GM19397 (cell line): ENCODE results near the gene IRAK3.
"Not testable (repeated sequence)": the region's sequence is repeated elsewhere in the genome, so short reads cannot be mapped to it uniquely, and the experiment has no call there.

Experiments
- ATAC-seq: cut with Tn5 transposase; IDR thresholded peaks from one replicate; pipeline ENCODE4 v1.9.1; 2021; ENCODE audit warnings: mild to moderate bottlenecking, moderate library complexity; ENCODE audit not compliant: unreplicated experiment

IRAK3 gene

DNA sequence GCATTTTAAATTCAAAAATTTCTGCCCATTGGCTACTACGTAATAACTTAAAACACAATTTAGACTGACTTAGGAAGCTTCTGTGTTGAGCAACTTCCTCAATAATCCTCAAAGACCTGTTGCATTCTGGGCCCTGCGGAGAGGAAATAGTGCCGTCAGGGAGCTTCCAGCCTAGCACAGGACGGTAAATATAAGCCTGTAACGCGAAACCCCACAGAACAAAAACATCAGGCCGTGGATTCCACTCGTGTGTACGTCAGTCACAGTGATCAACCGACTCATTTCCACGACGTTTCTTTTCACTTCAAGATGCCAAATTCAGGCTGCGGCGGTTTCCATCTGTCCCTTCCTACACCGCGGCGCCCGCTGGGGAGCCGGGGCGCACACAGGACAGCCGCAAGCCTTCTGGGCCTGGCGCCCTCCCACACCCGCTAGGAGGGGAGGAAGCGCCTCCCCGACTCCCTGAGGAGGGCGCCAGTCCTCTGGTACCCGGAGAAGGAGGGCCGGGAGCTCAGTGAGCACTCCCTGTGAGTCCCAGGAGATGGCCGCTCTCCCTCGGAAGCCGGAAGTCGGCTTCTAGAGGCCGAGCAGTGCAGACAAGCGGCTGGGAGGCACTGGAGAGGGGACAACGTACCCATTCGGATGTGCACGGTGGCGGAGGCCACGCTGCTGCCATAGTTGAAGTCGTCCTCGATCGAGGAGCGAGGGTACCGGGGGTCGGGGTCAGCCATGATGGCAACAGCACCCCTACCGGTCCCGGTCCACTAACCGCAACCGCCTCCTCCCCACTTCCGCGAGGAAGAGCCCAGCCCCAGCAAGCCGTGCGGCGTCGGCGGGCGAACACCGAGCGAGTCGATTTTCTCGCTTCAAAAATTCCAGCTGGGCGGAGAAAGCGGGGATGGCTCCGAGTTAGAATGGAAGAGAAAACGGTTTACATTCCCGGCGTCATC, 19.5 kb upstream of the IRAK3 start, which contains the start of gene TMBIM4:
Gene TMBIM4, minus strand, starts transcription at position 776 of the 950 bp plus-strand sequence. Its CDS starts 45 bp downstream, at position 731.
- ATAC-seq, result peak; percentile 87

DNA sequence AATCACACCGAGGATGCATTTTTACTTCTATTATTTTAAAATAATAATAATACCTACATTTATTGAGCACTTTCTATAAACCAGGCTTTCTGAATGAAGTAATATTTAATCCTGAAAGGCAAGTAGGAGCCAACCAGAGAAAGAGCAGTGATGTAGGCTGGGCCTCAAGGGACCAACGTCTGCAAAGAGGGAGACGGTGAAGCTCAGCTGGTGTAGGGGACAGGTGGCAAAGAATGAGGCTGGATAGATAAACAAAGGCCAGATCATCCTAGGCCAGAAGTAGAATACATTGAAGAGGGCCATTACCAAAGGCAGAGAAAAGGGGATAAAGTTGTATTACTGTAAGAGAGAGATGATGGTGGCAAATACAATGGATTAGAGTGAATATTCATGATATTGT, 18.4 kb upstream of the IRAK3 start:
- ATAC-seq, result no peak

DNA sequence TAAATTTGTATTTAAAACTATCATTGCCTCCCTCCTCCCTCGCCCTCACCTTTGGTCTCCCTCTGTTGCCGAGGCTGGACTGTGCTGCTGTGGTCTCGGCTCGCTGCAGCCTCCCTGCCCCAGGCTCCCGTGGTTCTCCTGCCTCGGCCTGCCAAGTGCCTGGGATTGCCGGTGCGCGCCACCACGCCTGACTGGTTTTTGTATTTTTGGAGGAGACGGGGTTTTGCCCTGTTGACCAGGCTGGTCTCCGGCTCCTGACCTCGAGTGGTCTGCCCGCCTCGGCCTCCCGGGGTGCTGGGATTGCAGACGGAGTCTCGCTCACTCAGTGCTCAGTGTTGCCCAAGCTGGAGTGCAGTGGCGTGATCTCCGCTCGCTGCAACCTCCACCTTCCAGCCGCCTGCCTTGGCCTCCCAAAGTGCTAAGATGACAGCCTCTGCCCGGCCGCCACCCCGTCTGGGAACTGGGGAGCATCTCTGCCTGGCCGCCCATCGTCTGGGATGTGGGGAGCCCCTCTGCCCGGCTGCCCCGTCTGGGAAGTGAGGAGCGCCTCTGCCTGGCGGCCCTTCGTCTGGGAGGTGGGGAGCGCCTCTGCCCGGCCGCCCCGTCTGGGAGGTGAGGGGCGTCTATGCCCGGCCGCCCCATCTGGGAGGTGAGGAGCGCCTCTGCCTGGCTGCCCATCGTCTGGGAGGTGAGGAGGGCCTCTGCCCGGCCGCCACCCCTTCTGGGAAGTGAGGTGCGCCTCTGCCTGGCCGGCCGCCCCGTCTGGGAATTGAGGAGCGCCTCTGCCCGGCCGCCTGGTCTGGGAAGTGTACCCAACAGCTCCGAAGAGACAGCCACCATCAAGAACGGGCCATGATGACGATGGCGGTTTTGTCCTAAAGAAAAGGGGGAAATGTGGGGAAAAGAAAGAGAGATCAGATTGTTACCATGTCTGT, 14.4 kb upstream of the IRAK3 start:
- not testable (repeated sequence) for ATAC-seq

DNA sequence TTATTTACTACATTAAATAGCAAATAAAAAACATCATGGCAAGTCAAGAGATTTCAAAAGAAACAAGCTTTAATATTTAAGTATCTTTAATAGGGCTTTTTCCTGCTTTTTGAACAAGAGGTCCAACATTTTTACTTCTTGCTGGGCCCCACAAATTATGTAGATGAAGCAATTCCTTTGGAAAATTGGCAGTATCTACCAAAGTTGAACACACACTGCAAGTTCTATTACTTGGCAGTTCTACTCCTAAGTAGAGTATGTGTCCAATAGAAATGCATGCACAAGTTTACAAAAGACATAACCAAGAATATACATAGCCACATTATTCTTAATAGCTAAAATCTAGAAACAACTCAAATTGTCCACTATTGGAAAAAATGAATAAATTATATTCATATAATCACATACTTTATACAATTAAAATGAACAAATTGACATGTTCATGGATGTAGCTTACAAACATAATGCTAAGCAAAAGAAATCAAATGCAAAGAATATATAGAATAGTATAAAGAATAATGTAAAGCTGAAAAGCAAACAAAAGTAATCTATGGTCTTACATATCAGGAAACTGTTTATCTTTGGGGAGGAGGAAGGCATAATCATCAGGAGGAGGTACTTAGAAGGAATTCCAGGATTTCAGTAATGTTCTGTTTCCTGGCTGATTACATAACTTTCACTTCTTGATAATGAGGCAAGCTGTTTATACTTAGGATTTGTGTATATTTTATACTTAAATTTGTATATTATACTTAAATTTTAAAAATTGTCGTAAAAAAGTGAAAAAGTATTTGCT, 12.7 kb upstream of the IRAK3 start:
- ATAC-seq, result no peak

DNA sequence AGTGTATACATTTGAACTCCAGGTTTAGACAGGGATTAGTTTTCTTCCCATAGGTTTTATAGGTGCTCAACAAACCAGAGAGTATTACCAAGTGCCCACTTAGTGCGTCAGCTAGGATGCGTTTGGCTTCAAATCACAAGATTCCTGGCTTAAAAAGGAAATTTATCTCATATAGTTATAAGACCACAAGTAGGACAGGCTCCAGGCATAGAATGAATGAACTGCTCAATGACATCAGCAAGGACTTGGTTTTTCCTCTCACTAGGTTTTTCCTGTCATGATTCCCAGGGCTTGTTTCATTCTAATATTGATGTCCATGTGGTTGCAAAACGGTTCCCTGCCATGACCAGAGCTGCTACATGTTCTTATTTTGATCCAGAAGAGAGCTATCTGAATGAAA, 6.1 kb upstream of the IRAK3 start:
- no peak for ATAC-seq

DNA sequence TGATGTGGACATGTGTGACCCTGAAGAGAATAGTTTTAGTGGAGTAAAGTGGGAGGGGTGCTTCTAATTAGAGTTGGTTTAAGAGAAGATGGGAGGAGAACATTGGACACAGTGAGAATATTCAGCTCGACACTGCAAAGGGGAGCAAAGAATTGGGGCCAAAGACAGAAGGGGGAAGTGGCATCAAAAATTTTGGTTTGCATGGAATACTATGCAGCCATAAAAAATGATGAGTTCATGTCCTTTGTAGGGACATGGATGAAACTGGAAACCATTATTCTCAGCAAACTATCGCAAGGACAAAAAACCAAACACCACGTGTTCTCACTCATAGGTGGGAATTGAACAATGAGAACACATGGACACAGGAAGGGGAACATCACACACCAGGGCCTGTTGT, 4.2 kb upstream of the IRAK3 start:
- ATAC-seq, result not testable (repeated sequence)

DNA sequence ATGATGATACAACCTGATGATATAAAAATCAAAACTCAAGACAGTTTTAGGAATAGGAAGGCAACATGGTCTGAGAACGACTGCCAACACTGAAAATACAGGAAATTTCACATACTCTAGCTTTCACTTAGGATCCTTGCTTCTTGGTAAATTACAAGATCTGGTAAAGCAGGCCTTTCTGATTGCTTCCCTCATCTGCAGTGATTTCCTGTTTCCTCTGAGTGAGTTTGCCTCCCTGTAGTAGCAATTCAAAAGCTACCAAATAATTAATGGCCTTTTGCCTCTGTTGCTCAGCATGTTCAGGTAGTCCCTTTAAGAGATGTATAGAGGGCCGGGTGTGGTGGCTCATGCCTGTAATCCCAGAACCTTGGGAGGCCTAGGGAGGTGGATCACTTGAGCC, 2.0 kb upstream of the IRAK3 start:
- ATAC-seq, result no peak

DNA sequence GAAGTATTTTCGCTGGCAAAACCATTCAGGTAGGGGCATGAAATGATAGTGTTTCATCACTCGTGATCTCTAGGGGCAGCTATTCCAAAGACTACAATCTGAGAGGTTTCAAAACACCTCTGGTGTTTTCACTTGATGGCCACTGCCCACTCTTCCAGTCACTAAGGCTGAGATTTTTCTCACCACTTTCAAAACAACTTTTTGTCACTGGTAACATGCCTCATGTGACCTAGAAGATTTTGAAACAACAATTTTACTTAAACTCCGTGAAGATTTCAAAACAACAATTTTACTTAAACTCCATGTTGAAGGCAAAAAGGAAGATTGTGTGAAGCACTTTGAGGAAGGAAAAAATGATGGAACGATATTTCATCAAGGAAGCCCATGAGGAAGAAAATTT, 1.2 kb upstream of the IRAK3 start:
- ATAC-seq, result no peak

DNA sequence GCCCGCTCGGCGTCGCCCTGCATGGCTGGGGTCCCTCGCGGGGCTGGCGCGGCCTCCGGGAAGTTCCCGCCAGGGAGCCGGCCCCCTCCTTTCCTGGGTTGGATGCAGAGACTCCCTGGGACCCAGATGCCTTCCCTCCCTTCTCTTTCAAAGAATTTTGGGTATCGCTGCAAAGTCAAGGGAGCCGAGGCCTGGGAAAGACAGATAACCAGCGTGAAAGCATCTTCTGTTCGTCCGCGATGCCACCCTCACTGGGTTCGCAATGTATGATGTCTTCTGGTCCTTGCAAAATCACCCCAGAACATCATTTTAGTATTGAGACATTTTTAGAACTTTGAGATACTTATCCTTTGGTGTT, 451 bp downstream of the IRAK3 start:
- ATAC-seq, result no peak

DNA sequence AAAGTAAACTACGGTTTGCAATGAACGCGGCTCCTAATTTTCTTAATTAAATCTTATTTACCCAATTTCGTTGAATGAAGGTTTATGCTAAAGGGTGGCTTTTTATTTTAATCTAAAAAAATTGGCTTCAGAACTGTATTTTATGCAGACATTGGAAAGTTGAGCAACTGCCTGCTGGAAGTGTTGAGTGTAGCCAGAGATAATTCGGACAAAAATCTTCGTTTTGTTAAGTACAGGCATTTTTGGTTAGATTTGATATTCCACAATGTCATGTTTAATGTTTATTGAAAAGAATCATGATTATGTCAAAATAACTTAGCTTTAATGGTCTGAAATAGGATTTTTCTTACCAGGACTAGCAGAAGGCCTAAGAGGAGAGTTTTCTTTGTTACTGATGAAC, 875 bp downstream of the IRAK3 start:
- ATAC-seq, result no peak

DNA sequence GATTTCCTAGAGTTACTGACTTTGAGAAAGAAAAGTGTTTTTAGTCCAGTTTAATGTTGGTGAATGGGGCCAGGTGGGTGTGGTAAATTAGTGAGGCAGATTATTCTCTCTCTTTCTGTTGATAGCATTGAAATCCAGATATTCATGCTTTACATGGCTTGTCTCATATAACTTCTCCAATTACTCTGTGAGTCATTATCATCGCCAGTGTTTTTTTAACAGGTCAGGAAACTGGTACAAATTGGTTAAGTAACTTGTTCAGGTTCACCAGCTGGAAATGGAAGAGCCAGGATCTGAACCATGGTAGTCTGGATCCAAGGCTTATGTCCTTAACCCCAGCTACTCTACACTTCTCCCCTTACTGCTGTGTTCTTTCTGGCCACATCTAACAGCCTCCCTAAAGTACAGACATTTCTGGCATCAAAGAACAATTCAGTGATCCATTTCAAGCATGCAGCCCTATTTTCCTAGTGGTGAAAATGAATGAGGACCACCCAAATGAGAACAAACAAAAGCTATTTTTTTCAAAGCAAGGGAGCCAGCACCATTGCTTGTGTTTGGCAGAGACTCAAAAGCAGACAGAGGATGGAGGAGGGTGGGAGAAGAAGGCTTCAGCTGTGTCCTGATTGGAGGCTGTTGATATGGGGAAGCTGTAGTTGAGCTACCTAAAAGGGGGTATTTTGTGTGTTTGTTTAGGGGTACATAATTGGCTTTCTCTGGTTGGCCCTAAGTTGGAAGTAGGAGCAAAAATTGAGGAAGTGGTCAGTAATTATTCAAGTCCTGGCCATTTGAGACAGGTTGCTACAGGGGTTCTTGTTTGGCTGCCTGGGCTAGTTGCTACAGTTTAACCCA, 1.7 kb downstream of the IRAK3 start:
- ATAC-seq, result no peak

DNA sequence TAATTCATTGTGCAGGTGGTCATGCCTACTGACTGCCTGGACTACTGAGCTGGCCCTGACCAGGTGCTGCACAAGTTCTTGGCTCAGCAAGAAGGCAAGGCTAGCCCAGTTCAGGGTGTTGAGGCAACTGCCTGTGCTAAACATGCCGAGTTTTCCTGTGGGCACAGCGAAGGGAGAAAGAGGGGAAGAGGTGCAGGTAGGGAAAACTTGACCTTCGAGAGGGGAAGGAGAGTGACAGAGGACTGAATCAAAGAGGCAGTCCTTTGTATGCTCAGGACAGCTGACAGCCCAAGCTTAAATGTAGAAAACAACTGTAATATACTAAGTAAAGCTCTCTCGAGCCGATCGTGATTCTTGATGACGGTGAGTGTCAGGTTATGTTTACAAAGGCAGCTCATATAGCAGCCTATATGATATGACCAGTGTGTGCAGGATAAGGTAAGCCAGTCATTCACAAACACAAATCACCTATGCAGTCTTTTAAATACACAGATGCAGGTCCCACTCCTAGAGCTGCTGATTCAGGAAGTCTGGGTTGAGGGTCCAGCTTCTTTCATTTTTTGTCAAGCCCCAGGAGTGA, 2.6 kb downstream of the IRAK3 start:
- ATAC-seq, result no peak

DNA sequence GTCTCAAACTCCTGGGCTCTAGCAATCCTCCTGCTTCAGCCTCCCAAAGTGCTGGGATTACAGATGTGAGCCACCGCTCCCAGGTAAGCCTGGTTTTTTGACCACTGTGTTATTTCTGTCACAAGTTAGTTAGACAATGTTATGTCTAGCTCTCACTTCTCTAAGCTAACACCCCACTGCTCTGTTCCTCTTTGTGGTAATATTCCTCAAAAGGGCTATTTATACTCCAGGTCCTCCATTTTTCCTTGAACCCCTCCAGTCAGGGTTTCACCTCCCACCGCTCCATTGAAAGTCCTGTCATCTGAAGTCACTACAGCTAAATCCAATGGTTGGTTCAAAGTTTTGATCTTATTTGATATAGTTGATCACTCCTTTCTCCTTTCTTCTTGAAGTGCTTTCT, 5.1 kb downstream of the IRAK3 start:
- no peak for ATAC-seq

DNA sequence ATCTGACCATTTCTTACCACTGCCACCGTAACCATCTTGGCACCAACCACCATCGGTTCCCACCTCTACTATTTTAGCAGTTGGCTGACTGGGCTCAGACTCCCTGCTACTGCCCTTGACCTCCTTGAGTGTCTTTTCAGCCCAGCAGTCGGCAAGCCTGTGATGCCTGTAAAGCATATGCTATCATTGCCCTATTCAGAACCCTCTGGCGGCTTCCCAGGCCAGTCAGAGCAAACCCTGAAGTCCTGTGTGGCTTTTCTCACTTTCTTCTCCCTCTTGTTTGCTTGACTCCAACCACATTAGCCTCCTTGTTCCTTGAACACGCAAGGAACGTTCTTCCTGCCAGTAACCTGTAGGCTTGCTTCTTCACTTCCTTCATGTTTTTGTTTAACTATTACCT, 6.2 kb downstream of the IRAK3 start:
- ATAC-seq, result peak; percentile 31

DNA sequence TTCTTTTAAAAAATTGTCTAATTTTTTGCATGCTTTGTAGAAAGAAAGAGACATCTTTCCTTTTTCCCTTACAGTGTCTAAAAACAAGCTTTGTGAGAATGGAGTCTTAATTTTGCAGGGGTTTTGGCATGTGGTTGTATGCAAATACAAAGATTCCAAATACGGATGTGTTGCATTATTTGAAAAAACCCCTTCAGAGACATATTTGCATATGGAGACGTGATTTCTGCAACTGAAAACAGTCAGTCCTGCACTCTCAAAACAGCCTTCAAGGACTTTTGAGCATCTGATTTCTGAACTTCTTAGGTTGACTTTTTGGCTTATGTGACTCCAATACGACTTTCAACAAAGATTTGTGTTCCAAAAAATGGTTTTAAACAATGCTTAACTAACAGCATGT, 7.8 kb downstream of the IRAK3 start:
- ATAC-seq, result peak; percentile 86

DNA sequence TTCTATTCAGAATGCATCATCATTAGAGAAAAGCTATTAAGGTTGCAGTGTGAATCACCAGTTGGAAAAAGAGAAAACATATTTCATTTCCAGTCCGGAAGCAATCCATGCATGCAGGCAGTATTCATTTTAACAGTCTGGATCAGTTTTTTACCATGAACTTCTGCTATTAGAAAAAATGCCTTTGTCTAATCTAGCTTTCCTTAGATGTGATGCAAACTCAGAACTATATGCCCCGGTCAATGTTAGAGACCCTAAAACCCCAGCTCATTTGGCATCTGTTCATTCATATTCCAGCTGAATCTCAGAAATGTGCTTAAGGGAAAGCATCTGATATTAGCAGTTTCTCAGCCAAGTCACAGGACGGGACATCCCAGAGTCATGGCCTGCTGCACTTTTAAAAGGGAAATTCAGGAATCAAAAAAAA, 8.5 kb downstream of the IRAK3 start:
- no peak for ATAC-seq

DNA sequence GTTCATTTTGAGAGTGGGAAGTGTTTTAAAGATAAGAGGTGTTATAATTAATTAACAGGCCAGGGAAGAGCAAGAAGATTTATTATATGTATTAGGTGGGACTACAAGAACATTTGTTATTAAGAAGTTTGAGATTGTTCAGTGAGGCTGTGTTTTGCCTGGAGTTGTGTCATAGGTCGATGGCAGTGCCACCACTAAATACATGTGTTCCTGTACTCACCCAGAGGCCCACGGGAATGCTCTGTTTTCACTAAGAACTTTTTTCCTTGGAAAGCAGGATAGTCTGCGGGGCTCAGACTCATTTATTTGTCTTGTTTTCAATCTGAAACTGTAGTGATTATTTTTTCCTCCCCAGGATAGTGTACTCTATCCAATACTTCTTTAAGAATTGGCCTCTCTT, 10.1 kb downstream of the IRAK3 start:
- ATAC-seq, result no peak

DNA sequence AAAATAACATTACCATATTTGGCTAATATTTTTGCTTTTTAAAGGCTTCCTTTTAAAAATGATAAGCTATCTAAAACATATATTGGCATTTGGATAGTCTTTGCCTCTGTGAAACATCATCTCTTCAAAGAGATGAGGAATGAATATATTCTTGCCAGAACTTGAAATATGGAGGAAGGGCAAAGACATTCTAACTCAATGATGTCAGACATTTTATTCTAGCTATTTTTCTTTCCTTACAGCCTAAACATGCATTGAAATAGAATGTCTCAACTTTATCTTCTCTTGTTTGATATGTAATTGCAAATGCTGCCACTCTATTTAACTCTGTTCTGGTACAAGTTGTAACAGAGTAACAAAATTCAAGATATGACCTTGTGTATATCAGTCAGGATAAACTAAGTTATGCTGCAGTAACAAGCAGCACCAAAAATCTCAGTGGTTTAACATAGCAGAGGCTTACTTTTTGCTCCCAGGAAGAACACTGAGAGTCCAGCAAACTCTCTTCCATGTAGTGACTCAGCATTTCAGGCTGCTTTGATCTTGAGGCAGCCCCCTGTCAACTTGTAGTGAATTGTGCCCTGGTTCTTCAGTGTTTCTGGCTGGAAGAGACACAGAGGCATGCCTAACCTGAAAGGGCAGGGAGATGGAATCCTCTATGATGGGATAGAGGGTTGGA, 11.0 kb downstream of the IRAK3 start:
- ATAC-seq, result no peak

DNA sequence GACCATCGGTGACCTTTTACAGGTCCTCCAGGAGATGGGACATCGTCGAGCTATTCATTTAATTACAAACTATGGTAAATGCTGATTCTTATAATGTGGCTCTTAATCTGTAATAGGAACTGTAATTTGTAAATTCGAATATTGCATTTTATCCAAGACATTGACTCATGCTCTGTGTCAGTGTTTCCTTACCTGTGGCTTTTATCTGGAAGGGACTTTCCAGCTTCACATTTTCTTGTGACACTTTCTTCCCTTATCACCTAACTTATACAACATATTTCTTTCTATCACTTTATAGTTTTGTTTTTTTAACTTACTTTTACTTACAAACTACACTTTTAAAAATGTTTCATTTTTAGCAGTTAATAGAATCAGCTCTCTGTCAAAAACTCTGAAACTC, 14.8 kb downstream of the IRAK3 start:
- ATAC-seq, result no peak
